ENCODE measurements around the gene NKX1-2. TPM values are rescaled to one million over a fixed set of nuclear protein-coding genes. Genes with fewer than 3 reads are reported as not detected.

NKX1-2 gene
- total RNA-seq, 1 donor from 2014 or later, result not detected

DNA sequence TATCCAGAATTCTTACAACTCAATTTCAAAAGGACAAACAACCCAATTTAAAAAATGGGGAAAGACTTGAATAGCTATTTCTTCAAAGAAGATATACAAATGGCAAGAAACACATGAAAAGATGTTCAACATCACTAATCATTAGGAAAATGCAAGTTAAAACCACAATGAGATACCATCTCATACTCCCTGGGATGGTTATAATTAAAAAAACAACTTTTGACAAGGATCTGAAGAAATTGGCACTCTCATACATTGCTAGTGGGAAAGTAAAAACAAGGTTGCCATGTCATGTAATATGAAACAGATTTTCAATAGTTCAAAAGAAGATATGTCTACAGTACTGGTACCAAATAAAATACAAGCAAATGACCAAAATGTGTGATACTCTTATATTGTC, 40.1 kb downstream of the NKX1-2 start:
- no peak for DNase-seq (ENCODE audit: low read depth, low spot score)
- Mint-ChIP-seq H3K9me3 (no peaks in the 10 kb centered on the region), H3K36me3 (ENCODE audit: low read depth) (peaks cover 11% of the 10 kb centered on the region), H3K27ac (ENCODE audit: unreplicated experiment) (no peak overlapping the region), H3K27me3 (ENCODE audit: low read depth) (no peaks in the 10 kb centered on the region), H3K4me3 (no peak overlapping the region), H3K4me1 (no peaks in the 10 kb centered on the region)
- TF ChIP-seq CTCF (conservative IDR thresholded peaks at IDR 0.05), result no peak

GRCh38 chr10:124408357-124408756, 41.5 kb downstream of the NKX1-2 start:
- no peak for DNase-seq (ENCODE audit: low read depth, low spot score)
- no peaks in the 10 kb centered on the region for H3K27me3 Mint-ChIP-seq (ENCODE audit: low read depth)
- peaks cover 13% of the 10 kb centered on the region for H3K36me3 Mint-ChIP-seq (ENCODE audit: low read depth)
- H3K4me3 Mint-ChIP-seq, result no peak overlapping the region
- TF ChIP-seq CTCF (conservative IDR thresholded peaks at IDR 0.05), result no peak
- H3K4me1 Mint-ChIP-seq, result peaks cover 3% of the 10 kb centered on the region
- no peak overlapping the region for H3K27ac Mint-ChIP-seq (ENCODE audit: unreplicated experiment)
- no peaks in the 10 kb centered on the region for H3K9me3 Mint-ChIP-seq

DNA sequence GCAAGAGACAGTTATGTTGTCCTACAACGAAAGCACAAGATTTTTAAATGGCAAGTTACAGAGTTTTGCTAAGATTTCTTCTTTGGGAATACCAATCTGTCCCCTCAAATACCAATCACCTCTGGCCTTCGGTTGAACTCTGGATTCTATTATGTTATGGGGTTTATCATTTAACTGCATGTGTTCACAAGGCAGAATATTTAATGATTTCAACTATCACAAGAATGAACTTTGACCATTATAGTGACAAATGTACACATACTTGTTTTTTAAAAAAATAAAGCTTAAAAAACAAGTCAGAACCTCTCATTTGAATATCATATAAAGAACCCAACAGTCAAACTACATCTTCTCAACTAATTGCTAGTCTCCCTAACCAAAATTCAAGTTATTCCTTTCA, 42.4 kb downstream of the NKX1-2 start:
- Mint-ChIP-seq H3K27me3 (ENCODE audit: low read depth) (no peaks in the 10 kb centered on the region), H3K9me3 (no peaks in the 10 kb centered on the region), H3K36me3 (ENCODE audit: low read depth) (peaks cover 13% of the 10 kb centered on the region), H3K27ac (ENCODE audit: unreplicated experiment) (no peak overlapping the region), H3K4me3 (no peak overlapping the region), H3K4me1 (peaks cover 3% of the 10 kb centered on the region)
- TF ChIP-seq CTCF (conservative IDR thresholded peaks at IDR 0.05), result no peak
- no peak for DNase-seq (ENCODE audit: low read depth, low spot score)

GRCh38 chr10:124403548-124403947, 46.3 kb downstream of the NKX1-2 start:
- H3K9me3 Mint-ChIP-seq, result no peaks in the 10 kb centered on the region
- peak; percentile 77 for TF ChIP-seq CTCF (conservative IDR thresholded peaks at IDR 0.05)
- H3K36me3 Mint-ChIP-seq (ENCODE audit: low read depth), result peaks cover 9% of the 10 kb centered on the region
- peaks cover 3% of the 10 kb centered on the region for H3K4me1 Mint-ChIP-seq
- H3K27ac Mint-ChIP-seq (ENCODE audit: unreplicated experiment), result no peak overlapping the region
- DNase-seq (ENCODE audit: low read depth, low spot score), result no peak
- H3K27me3 Mint-ChIP-seq (ENCODE audit: low read depth), result no peaks in the 10 kb centered on the region
- H3K4me3 Mint-ChIP-seq, result no peak overlapping the region

- H3K36me3 Mint-ChIP-seq (ENCODE audit: low read depth), result peaks cover 5% of the 10 kb centered on the region
- no peak overlapping the region for H3K27ac Mint-ChIP-seq (ENCODE audit: unreplicated experiment)
- peaks cover 3% of the 10 kb centered on the region for H3K4me1 Mint-ChIP-seq
- no peak overlapping the region for H3K4me3 Mint-ChIP-seq
- H3K9me3 Mint-ChIP-seq, result no peaks in the 10 kb centered on the region
- no peak for TF ChIP-seq CTCF (conservative IDR thresholded peaks at IDR 0.05)
- no peaks in the 10 kb centered on the region for H3K27me3 Mint-ChIP-seq (ENCODE audit: low read depth)
- DNase-seq (ENCODE audit: low read depth, low spot score), result no peak
Observed at GRCh38 chr10:124402273-124402672, 47.6 kb downstream of the NKX1-2 start.

GRCh38 chr10:124401633-124402032, 48.2 kb downstream of the NKX1-2 start:
- Mint-ChIP-seq H3K9me3 (no peaks in the 10 kb centered on the region), H3K4me3 (no peak overlapping the region), H3K27me3 (ENCODE audit: low read depth) (no peaks in the 10 kb centered on the region), H3K27ac (ENCODE audit: unreplicated experiment) (no peak overlapping the region), H3K4me1 (peaks cover 3% of the 10 kb centered on the region), H3K36me3 (ENCODE audit: low read depth) (peaks cover 5% of the 10 kb centered on the region)
- no peak for TF ChIP-seq CTCF (conservative IDR thresholded peaks at IDR 0.05)
- DNase-seq (ENCODE audit: low read depth, low spot score), result no peak

Measured in neural crest cell (in vitro differentiated cells).